ENCODE results near the gene SH2D4B.

Gene SH2D4B

DNA sequence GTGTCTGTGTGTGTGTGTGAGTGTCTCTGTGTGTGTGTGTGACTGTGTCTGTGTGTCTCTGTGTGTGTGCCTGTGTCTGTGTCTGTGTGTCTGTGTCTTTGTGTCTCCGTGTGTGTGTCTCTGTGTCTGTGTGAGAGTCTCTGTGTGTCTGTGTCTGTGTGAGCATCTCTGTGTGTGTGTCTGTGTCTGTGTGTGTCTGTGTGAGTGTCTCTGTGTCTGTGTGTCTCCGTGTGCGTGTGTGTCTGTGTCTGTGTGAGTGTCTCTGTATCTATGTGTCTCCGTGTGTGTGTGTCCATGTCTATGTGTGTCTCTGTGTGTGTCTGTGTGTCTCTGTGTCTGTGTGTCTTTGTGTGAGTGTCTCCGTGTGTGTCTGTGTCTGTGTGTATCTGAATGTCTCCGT is 120.4 kb downstream of the SH2D4B start:
- no peak for DNase-seq (ENCODE audit: low read depth, low spot score)
- no peak overlapping the region for H3K4me3 ChIP-seq (ENCODE audit: low read length)

GRCh38 chr10:80659289-80659688 is 121.6 kb downstream of the SH2D4B start:
- no peak overlapping the region for H3K4me3 ChIP-seq (ENCODE audit: low read length)
- DNase-seq (ENCODE audit: low read depth, low spot score) = no peak

GRCh38 chr10:80660266-80660665 is 122.6 kb downstream of the SH2D4B start:
- H3K4me3 ChIP-seq (ENCODE audit: low read length) = no peak overlapping the region
- DNase-seq (ENCODE audit: low read depth, low spot score) = no peak

DNA sequence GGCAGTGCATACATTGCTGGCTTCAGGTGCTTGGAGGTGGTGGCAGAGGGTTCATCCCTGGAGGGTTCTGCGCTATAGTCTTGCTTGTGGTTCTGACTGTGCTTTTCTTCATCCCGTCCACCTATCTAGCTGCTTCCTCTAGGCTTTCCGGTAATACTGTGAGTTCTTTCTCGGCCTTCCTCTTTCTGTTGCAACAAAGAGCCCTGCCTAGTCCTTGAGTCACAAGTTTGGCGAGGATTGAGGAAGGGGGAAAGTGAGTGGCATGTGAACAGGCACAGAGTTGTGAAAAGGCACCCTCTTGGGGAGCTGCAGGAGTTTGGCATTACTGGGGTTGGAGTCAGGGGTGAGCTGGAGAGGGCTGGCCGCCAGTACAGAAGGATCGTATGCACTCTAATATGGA is 123.0 kb downstream of the SH2D4B start:
- DNase-seq (ENCODE audit: low read depth, low spot score) = no peak
- H3K4me3 ChIP-seq (ENCODE audit: low read length) = no peak overlapping the region

- no peak overlapping the region for H3K4me3 ChIP-seq (ENCODE audit: low read length)
Measured at GRCh38 chr10:80661526-80661925, 123.8 kb downstream of the SH2D4B start.

DNA sequence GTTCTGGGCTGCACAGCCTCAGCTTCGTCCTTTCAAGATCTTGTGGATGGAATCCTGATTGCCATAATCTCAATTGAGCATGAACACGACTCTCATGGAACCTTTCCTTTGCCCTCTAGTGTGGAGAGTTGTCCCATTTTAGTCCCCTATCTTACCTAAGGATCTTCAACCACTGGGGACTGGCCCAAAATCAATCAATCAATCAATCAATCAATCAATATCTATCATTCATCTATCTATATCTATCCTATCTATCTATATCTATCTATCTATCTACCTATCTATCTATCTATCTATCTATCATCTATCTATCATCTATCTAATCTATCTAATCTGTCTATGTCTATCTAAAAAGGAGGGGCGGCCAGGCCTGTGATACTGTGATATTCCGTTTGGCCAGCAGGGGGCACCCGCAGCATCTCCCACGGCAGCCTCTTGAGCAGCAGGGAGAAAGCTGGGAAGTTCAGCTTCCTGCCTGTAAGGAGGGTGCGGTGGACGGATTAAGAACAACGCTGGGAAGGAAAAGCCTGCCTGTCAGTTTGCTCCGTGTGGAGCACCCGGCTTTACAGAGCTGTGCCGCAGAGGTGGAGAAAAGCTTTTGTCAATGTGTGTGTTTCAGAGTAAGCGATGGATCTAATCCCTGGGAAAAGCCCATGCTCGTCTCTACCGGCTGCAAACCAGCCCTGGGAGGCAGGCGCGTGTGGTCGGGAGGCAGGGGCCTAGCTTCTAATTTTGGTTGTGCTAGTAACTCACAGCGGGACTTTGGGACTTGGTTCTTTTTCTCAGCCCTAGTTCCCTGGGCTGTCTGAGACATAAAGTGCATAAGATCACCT is 124.9 kb downstream of the SH2D4B start:
- peak; percentile 29 for DNase-seq (ENCODE audit: low read depth, low spot score)
- no peak overlapping the region for H3K4me3 ChIP-seq (ENCODE audit: low read length)

More at GRCh38 chr10:80661526-80661925, 123.8 kb downstream of the SH2D4B start:
- DNase-seq (ENCODE audit: low read depth, low spot score) = no peak

- DNase-seq (ENCODE audit: low read depth, low spot score) = peak; percentile 18
- H3K4me3 ChIP-seq (ENCODE audit: low read length) = no peak overlapping the region
Measured at GRCh38 chr10:80664071-80664680, 126.5 kb downstream of the SH2D4B start.

DNA sequence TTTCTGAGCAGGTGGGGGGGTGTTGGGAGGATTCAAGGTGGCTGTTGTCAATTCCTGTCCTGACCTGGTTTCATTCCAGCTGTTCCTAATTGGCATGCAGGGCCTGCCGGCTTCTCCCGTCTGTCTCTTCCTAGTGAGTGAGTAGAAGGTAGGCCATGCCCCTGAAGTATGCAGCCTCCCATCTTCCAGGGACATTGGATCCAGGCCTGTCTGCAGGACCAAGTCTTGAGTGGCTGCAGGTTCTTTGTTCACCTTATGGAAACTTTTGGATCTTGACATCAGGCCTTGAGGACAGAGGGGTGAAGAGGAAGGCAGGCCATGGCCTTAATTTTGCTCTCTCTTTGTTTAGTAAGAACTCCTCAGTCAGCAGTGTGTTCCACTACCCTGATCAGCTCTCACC is 131.8 kb downstream of the SH2D4B start:
- no peak overlapping the region for H3K4me3 ChIP-seq (ENCODE audit: low read length)
- no peak for DNase-seq (ENCODE audit: low read depth, low spot score)

DNA sequence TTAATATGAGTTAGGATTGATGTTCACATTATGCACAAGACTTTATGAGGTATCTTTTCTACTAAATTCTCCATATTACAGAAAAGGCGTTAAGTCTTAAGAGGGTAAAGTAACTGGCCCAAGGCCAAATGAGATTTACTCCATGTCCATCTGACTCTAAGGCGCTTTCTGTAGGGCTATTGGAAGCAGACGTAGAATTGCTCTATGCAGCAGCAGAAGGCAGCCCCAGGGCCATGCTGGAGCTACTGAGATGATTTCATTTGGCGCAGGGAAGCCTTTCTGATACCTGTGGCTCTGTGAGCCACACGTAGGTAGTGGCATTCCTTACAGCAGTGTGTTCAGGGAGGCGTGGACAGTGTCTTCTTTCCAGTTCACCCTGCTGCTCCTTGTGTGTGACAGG is 133.1 kb downstream of the SH2D4B start:
- DNase-seq (ENCODE audit: low read depth, low spot score) = no peak
- no peak overlapping the region for H3K4me3 ChIP-seq (ENCODE audit: low read length)

DNA sequence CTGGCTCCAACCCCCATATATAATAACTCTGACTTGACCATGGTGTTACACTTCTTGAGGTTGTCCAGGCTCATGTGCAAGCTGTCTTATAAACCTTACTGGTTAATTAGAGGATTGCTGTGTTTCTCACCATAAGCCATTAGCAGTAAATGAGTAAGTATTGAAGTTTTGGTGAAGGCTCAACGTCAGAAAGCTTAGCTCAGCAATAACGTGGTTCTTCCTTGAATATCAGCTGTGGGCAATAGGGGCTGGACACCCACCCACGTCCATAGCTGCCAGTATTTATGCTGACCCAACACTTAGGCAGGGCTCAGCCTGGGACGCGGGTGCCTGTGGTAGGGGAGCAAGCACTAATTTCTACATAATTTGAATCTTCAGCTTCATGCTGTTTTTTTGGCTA is 134.1 kb downstream of the SH2D4B start:
- no peak overlapping the region for H3K4me3 ChIP-seq (ENCODE audit: low read length)
- no peak for DNase-seq (ENCODE audit: low read depth, low spot score)

DNA sequence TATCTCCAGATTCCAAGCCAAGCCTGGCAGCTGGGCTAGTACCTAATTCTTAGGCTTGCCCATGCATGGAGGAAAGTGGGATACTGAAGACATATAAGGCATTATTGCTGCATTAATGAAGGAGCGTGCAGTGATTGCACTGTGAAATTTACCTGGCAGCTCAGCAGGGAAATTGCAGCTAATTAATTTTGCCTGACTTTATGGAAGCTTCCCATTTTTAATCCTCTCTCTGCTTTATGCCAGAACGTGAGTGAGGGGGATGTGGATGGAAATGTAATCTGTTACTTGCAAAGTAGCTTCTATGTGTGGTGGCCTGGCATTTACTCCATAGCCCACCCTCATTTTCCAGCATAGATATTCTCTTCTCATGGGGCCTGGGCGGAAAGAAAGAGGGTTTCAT is 134.9 kb downstream of the SH2D4B start:
- no peak overlapping the region for H3K4me3 ChIP-seq (ENCODE audit: low read length)
- no peak for DNase-seq (ENCODE audit: low read depth, low spot score)

DNA sequence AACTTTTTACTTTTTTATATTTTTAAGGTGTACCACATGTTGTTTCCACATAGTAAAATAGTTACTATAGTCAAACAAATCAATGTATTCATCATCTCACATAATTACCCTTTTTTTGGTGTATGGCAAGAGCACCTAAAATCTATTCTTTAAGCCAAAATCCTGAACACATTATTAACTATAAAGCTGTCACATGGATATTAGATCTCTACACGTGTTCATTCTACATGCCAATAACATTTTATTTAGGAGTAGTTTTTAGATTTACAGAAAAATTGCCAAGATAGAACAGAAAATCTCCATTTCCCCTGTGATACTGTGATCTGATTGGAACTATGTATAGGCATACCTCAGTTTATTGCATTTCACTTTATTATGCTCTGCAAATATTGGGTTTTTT is 137.1 kb downstream of the SH2D4B start:
- no peak overlapping the region for H3K4me3 ChIP-seq (ENCODE audit: low read length)
- no peak for DNase-seq (ENCODE audit: low read depth, low spot score)

- no peak overlapping the region for H3K4me3 ChIP-seq (ENCODE audit: low read length)
- no peak for DNase-seq (ENCODE audit: low read depth, low spot score)
Measured at GRCh38 chr10:80681142-80681541, 143.4 kb downstream of the SH2D4B start.

DNA sequence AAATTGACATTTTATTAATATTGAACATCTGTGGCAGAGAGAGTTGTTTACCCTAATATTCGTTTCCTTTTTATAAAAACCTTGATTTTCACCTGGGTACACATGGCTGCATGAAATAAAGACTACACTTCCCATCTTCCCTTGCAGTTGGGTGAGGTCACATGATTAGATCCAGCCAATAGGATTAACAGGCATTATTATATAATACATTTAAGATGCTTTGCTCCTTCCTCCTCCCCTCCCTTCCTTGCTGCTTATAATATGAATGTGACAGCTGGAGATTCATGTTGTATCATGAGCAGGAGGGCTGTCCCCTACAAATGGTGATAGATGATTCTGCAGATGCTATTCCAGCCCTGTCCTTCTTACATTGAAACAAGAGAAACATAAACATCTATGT is 146.6 kb downstream of the SH2D4B start:
- peak; percentile 63 for DNase-seq (ENCODE audit: low read depth, low spot score)

DNA sequence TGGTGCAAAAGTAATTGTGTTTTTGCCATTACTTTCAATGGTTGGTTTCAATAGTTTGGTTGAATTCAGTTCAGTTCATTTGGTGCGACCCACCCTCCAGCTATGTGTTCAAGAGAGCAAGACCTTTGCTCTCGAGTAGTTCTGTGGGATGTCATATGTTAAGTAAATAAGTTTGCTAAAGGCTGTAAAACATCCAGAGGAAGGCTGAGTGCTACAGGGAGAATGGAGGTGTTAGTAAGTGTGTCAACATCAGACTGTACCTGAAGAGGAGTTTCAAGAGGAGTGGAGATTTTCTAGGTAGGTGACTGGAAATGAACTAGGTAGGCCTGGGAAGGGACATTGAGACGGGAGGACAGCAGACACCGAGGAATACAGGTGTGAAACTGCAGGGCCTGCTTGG is 147.7 kb downstream of the SH2D4B start:
- no peak overlapping the region for H3K4me3 ChIP-seq (ENCODE audit: low read length)
- DNase-seq (ENCODE audit: low read depth, low spot score) = no peak

More for the DNA sequence above, 146.6 kb downstream of the SH2D4B start:
- no peak overlapping the region for H3K4me3 ChIP-seq (ENCODE audit: low read length)

DNA sequence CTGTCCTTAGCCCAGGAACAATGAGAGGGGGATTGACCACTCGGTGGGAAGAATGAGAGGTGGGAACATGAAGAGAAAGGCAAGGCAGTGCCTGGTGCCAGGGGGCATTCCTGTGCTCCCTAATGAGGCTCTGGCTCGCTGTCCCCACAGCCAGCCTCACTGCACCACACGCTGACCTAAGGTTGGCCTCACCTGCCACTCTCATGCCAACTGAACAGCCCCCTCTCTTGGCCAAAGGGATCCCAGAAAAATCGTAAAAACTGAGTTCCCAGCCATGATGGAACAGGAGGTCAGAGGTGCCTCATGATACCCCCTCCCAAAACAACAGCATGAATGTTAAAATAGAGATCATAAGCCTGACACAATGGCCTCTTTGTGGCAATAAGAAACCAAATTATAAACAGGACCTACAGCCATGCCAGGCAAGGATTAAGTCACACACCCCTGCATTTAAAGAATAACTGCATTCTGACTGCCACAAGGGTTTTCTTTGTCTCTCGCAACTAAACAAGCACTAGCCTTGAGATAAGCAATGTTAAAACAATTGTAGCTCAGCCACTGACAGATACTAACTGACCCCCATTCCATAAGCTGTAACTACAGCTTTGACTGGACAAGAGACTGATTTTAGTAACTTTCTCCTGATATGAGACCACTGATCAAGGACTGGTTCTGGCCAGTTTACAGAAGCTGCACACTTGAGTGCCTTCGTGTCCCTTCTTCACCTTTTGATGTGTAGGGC is 149.2 kb downstream of the SH2D4B start:
- DNase-seq (ENCODE audit: low read depth, low spot score) = no peak
- no peak overlapping the region for H3K4me3 ChIP-seq (ENCODE audit: low read length)

GRCh38 chr10:80687476-80687789 is 149.7 kb downstream of the SH2D4B start:
- no peak for DNase-seq (ENCODE audit: low read depth, low spot score)

GRCh38 chr10:80690434-80690833 is 152.7 kb downstream of the SH2D4B start:
- no peak for DNase-seq (ENCODE audit: low read depth, low spot score)
- no peak overlapping the region for H3K4me3 ChIP-seq (ENCODE audit: low read length)

More at GRCh38 chr10:80687476-80687789, 149.7 kb downstream of the SH2D4B start:
- no peak overlapping the region for H3K4me3 ChIP-seq (ENCODE audit: low read length)

- no peak for DNase-seq (ENCODE audit: low read depth, low spot score)
- no peak overlapping the region for H3K4me3 ChIP-seq (ENCODE audit: low read length)
Measured at GRCh38 chr10:80691441-80691840, 153.7 kb downstream of the SH2D4B start.

DNA sequence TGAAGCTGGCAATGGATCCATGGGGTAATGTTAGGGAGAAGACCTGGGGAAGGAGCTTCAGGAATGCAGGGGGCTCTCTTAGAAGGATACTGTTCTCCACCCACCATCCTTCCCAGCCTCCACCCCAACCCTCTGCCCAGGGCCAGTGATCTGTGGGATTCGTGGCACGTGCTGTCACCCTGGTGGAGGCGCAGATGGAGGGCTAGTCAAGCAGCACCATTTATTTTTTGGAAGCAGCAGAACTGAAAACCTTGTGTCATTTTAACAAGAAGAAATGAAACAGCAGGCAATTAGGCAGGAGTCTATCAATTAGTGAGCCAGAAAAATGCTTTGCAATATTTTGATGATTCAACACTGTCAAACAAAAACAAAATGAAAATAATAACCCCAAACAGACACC is 155.9 kb downstream of the SH2D4B start:
- H3K4me3 ChIP-seq (ENCODE audit: low read length) = no peak overlapping the region

More for the DNA sequence above, 155.9 kb downstream of the SH2D4B start:
- no peak for DNase-seq (ENCODE audit: low read depth, low spot score)
